ENCODE data around the gene IL17RD. TPM values are rescaled to one million over a fixed set of nuclear protein-coding genes. Genes with fewer than 3 reads are reported as not detected.

IL17RD gene
- total RNA-seq, 1 experiment from 2014 or later = 3.5 TPM

- no peaks in the 10 kb centered on the region for H3K36me3 ChIP-seq (ENCODE audit: control insufficient read depth, insufficient read depth, low read length)
- intact Hi-C loops (cut with micrococcal nuclease; ENCODE audit: unreplicated experiment) = no loop called here
- no peaks in the 10 kb centered on the region for H3K27me3 ChIP-seq (ENCODE audit: control insufficient read depth, insufficient read depth, low read length)
- ATAC-seq (no peak), DNase-seq (ENCODE audit: low read depth, low spot score) (no peak)
- TF ChIP-seq SIN3A (IDR thresholded peaks at IDR 0.05; ENCODE audit: borderline replicate concordance, insufficient read depth, low read depth, low read length) (no peak), POLR2AphosphoS5 (IDR thresholded peaks at IDR 0.05; ENCODE audit: low read depth, low read length) (no peak), REST (IDR thresholded peaks at IDR 0.05; ENCODE audit: insufficient read depth in 1 of 2, low read depth in 2 of 2, low read length in 1 of 2) (no peak)
- TF ChIP-seq, protein P1, sequence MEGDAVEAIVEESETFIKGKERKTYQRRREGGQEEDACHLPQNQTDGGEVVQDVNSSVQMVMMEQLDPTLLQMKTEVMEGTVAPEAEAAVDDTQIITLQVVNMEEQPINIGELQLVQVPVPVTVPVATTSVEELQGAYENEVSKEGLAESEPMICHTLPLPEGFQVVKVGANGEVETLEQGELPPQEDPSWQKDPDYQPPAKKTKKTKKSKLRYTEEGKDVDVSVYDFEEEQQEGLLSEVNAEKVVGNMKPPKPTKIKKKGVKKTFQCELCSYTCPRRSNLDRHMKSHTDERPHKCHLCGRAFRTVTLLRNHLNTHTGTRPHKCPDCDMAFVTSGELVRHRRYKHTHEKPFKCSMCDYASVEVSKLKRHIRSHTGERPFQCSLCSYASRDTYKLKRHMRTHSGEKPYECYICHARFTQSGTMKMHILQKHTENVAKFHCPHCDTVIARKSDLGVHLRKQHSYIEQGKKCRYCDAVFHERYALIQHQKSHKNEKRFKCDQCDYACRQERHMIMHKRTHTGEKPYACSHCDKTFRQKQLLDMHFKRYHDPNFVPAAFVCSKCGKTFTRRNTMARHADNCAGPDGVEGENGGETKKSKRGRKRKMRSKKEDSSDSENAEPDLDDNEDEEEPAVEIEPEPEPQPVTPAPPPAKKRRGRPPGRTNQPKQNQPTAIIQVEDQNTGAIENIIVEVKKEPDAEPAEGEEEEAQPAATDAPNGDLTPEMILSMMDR (IDR thresholded peaks at IDR 0.05) = 0 out of 2 replicates have a peak, but pooled peaks have one; percentile 7
- ChIA-PET POLR2A (no interaction called here), CTCF (no interaction called here)
- no TSS peak for BruUV-seq (replicated peaks)
- no peaks in the 10 kb centered on the region for H3K4me1 ChIP-seq (ENCODE audit: control insufficient read depth, insufficient read depth, low read length)
- in situ Hi-C loops (cut with HindIII; ENCODE audit: low pct_unique_long_range_greater_than_20kb, low sequenced_read_pairs) = no loop called here
- no peak overlapping the region for H3K4me3 ChIP-seq (ENCODE audit: low read depth in 2 of 2, low read length in 2 of 2)
- H3K9me3 ChIP-seq (ENCODE audit: control insufficient read depth, insufficient read depth, low read depth, low read length) = no peaks in the 10 kb centered on the region
- H3K27ac ChIP-seq (ENCODE audit: low read length) = no peak overlapping the region
These were observed 23.3 kb downstream of the IL17RD start for GRCh38 chr3:57141719-57142410.

DNA sequence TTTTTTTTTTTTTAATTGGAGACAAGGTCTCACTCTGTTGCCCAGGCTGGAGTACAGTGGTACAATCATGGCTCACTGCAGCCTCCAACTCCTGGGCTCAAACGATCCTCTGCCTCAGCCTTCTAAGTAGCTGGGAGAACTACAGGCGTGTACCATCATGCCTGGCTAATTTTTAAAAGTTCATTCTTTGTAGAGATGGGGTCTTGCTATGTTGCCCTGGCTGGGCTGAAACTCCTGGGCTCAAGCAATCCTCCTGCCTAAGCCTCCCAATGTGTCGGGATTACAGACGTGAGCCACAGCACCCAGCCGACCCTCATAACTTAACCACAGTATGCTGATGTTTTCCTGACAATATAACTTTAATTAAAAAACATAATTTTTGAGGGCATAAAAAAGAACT, 24.3 kb downstream of the IL17RD start:
- BruUV-seq (replicated peaks) = no TSS peak
- no peaks in the 10 kb centered on the region for H3K4me1 ChIP-seq (ENCODE audit: control insufficient read depth, insufficient read depth, low read length)
- DNase-seq (ENCODE audit: low read depth, low spot score) (no peak), ATAC-seq (no peak)
- TF ChIP-seq POLR2AphosphoS5 (IDR thresholded peaks at IDR 0.05; ENCODE audit: low read depth, low read length) = no peak
- TF ChIP-seq SIN3A (IDR thresholded peaks at IDR 0.05; ENCODE audit: borderline replicate concordance, insufficient read depth, low read depth, low read length) = no peak
- TF ChIP-seq, protein P1 (IDR thresholded peaks at IDR 0.05) = no peak
- TF ChIP-seq TCF7L2 (IDR thresholded peaks at IDR 0.05; ENCODE audit: low read depth, low read length) = no peak
- TF ChIP-seq REST (IDR thresholded peaks at IDR 0.05; ENCODE audit: insufficient read depth in 1 of 2, low read depth in 2 of 2, low read length in 1 of 2) = no peak
- CTCF ChIA-PET = no interaction called here
- no peaks in the 10 kb centered on the region for H3K9me3 ChIP-seq (ENCODE audit: control insufficient read depth, insufficient read depth, low read depth, low read length)
- H3K27ac ChIP-seq (ENCODE audit: low read length) = no peak overlapping the region
- H3K36me3 ChIP-seq (ENCODE audit: control insufficient read depth, insufficient read depth, low read length) = no peaks in the 10 kb centered on the region
- intact Hi-C loops (cut with micrococcal nuclease; ENCODE audit: unreplicated experiment) (no loop called here), in situ Hi-C loops (cut with HindIII; ENCODE audit: low pct_unique_long_range_greater_than_20kb, low sequenced_read_pairs) (no loop called here)
- POLR2A ChIA-PET = no interaction called here
- no peaks in the 10 kb centered on the region for H3K27me3 ChIP-seq (ENCODE audit: control insufficient read depth, insufficient read depth, low read length)
- no peak overlapping the region for H3K4me3 ChIP-seq (ENCODE audit: low read depth in 2 of 2, low read length in 2 of 2)

Measured in Panc1 (cell line).